ENCODE data around the gene MTM1.

MTM1 gene

DNA sequence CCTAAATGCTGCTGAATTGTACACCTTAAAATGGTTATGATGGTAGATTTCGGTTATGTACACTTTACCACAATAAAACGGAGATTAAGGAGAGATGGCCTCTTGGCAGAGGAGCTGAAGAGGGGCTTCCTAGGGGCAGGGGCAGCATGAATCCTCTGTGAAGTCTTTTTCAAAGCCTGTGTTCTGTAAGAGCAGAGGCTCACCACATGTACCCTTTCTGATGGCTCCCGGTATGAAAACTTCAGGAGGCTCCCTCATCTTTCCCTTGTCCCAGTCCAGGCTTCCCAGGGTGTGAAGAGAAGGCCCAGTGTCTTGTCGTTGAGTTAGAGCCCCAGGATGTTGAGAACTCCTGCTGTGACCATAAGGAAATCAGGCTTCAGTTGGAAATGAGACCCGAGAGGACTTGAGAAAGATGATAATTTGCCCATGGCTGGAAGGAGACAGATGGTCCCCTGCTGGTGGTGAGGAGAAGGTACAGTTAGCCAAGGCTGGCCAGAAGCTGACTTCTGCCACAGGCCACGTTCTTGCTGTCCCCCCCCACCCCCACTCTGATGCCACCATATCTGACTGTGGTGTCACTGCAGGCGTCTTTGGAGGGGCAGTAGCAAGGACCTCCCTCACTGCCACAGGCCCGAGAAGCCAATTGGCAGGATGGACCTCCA, 31.8 kb upstream of the MTM1 start:
- TF ChIP-seq TEAD4 (IDR thresholded peaks at IDR 0.05) (no peak), TAF1 (IDR thresholded peaks at IDR 0.05; ENCODE audit: low read depth) (no peak), ZBTB7A (IDR thresholded peaks at IDR 0.05; ENCODE audit: low read depth) (no peak), EP300 (IDR thresholded peaks at IDR 0.05; ENCODE audit: borderline replicate concordance) (no peak), CEBPB (IDR thresholded peaks at IDR 0.05) (no peak), NFIC (IDR thresholded peaks at IDR 0.05) (no peak), CREB1 (IDR thresholded peaks at IDR 0.05; ENCODE audit: low read depth) (no peak), YY1 (IDR thresholded peaks at IDR 0.05; ENCODE audit: low read depth) (no peak), EGR1 (IDR thresholded peaks at IDR 0.05) (no peak), TCF12 (IDR thresholded peaks at IDR 0.05; ENCODE audit: low read depth) (no peak)
- TF ChIP-seq, protein P1, sequence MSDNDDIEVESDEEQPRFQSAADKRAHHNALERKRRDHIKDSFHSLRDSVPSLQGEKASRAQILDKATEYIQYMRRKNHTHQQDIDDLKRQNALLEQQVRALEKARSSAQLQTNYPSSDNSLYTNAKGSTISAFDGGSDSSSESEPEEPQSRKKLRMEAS (IDR thresholded peaks at IDR 0.05): no peak
- TF ChIP-seq, protein P2, sequence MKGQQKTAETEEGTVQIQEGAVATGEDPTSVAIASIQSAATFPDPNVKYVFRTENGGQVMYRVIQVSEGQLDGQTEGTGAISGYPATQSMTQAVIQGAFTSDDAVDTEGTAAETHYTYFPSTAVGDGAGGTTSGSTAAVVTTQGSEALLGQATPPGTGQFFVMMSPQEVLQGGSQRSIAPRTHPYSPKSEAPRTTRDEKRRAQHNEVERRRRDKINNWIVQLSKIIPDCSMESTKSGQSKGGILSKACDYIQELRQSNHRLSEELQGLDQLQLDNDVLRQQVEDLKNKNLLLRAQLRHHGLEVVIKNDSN (IDR thresholded peaks at IDR 0.05): no peak
- TF ChIP-seq, protein P3, sequence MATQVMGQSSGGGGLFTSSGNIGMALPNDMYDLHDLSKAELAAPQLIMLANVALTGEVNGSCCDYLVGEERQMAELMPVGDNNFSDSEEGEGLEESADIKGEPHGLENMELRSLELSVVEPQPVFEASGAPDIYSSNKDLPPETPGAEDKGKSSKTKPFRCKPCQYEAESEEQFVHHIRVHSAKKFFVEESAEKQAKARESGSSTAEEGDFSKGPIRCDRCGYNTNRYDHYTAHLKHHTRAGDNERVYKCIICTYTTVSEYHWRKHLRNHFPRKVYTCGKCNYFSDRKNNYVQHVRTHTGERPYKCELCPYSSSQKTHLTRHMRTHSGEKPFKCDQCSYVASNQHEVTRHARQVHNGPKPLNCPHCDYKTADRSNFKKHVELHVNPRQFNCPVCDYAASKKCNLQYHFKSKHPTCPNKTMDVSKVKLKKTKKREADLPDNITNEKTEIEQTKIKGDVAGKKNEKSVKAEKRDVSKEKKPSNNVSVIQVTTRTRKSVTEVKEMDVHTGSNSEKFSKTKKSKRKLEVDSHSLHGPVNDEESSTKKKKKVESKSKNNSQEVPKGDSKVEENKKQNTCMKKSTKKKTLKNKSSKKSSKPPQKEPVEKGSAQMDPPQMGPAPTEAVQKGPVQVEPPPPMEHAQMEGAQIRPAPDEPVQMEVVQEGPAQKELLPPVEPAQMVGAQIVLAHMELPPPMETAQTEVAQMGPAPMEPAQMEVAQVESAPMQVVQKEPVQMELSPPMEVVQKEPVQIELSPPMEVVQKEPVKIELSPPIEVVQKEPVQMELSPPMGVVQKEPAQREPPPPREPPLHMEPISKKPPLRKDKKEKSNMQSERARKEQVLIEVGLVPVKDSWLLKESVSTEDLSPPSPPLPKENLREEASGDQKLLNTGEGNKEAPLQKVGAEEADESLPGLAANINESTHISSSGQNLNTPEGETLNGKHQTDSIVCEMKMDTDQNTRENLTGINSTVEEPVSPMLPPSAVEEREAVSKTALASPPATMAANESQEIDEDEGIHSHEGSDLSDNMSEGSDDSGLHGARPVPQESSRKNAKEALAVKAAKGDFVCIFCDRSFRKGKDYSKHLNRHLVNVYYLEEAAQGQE (IDR thresholded peaks at IDR 0.05; ENCODE audit: low read depth): no peak

- TF ChIP-seq TAF1 (IDR thresholded peaks at IDR 0.05; ENCODE audit: low read depth) (no peak), CEBPB (IDR thresholded peaks at IDR 0.05) (no peak), YY1 (IDR thresholded peaks at IDR 0.05; ENCODE audit: low read depth) (no peak), EP300 (IDR thresholded peaks at IDR 0.05; ENCODE audit: borderline replicate concordance) (no peak), ZBTB7A (IDR thresholded peaks at IDR 0.05; ENCODE audit: low read depth) (no peak), NFIC (IDR thresholded peaks at IDR 0.05) (no peak), TCF12 (IDR thresholded peaks at IDR 0.05; ENCODE audit: low read depth) (no peak), TEAD4 (IDR thresholded peaks at IDR 0.05) (no peak), CREB1 (IDR thresholded peaks at IDR 0.05; ENCODE audit: low read depth) (no peak), FOXM1 (IDR thresholded peaks at IDR 0.05; ENCODE audit: borderline replicate concordance, low read depth) (no peak), RAD21 (IDR thresholded peaks at IDR 0.05; ENCODE audit: low read depth) (no peak), EGR1 (IDR thresholded peaks at IDR 0.05) (no peak)
- TF ChIP-seq, protein P2 (IDR thresholded peaks at IDR 0.05): no peak
- TF ChIP-seq, protein P1 (IDR thresholded peaks at IDR 0.05): no peak
- TF ChIP-seq, protein P3 (IDR thresholded peaks at IDR 0.05; ENCODE audit: low read depth): no peak
Measured at GRCh38 chrX:150537851-150538250, 30.6 kb upstream of the MTM1 start.

DNA sequence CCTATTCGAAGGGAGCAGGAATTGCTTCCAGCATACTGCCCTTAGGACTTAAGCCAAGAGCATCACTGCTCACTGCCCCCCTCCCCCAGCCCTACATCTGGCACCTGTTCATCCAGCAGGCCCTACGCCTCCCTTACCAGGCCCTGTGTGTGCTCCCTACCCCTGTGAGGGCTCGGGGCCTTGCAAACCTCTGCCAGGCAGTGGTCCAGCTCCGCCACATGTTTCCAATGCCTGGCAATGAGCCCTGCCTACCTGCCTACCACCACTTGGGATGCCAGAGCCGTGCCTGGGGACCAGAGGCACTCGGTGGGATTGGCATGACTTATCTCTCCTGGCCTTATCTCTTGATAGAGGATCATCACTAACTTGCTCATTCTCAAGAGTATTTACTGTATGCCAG, 27.5 kb upstream of the MTM1 start:
- TF ChIP-seq YY1 (IDR thresholded peaks at IDR 0.05; ENCODE audit: low read depth) (no peak), CREB1 (IDR thresholded peaks at IDR 0.05; ENCODE audit: low read depth) (no peak), ZBTB7A (IDR thresholded peaks at IDR 0.05; ENCODE audit: low read depth) (no peak), TAF1 (IDR thresholded peaks at IDR 0.05; ENCODE audit: low read depth) (no peak), FOXM1 (IDR thresholded peaks at IDR 0.05; ENCODE audit: borderline replicate concordance, low read depth) (no peak), RAD21 (IDR thresholded peaks at IDR 0.05; ENCODE audit: low read depth) (no peak), EP300 (IDR thresholded peaks at IDR 0.05; ENCODE audit: borderline replicate concordance) (no peak), TCF12 (IDR thresholded peaks at IDR 0.05; ENCODE audit: low read depth) (no peak), TEAD4 (IDR thresholded peaks at IDR 0.05) (no peak), NFIC (IDR thresholded peaks at IDR 0.05) (no peak), EGR1 (IDR thresholded peaks at IDR 0.05) (no peak), CEBPB (IDR thresholded peaks at IDR 0.05) (no peak)
- TF ChIP-seq, protein P3 (IDR thresholded peaks at IDR 0.05; ENCODE audit: low read depth): no peak
- TF ChIP-seq, protein P2 (IDR thresholded peaks at IDR 0.05): no peak
- TF ChIP-seq, protein P1 (IDR thresholded peaks at IDR 0.05): no peak

Measured in Ishikawa (cell line).